CD4-positive, alpha-beta T cell (primary cell): Measurements from ENCODE around the gene TARBP2. TPM values are rescaled to one million over a fixed set of nuclear protein-coding genes. Genes with fewer than 3 reads are reported as not detected.

Experiments used
- ATAC-seq: fragments of 200-7000 bp; cut with Tn5 transposase; one replicate; pipeline ENCODE4 v1.10.0; 2022; ENCODE audit warnings: mild to moderate bottlenecking; ENCODE audit not compliant: poor library complexity
- CTCF ChIA-PET: fragments of 350-600 bp; sonication (Branson Sonifier 250); formaldehyde crosslinking; loops from one replicate; lab custom pipeline; 2021; ENCODE audit warnings: antibody characterized with exemption, inconsistent platforms; lab: Charles Lee
- POLR2A ChIA-PET: fragments of 350-600 bp; sonication (Branson Sonifier 250); formaldehyde crosslinking; loops from one replicate; lab custom pipeline; 2021; ENCODE audit warnings: antibody characterized with exemption, inconsistent platforms; lab: Charles Lee
- DNase-seq, 14 experiments: peaks; one replicate each; pipeline ENCODE4 v3.0.0-alpha.2; 2013 to 2020; ENCODE audit warnings: mixed read lengths in 2 of 14
- H3K27ac ChIP-seq, 2 donors: one replicate each; pipeline versions ENCODE4 v1.5.1 to v1.7.0; 2013; ENCODE audit warnings: low read length in 2 of 2, low read depth in 1 of 2, mild to moderate bottlenecking in 1 of 2
- H3K27me3 ChIP-seq, 2 experiments: 1 replicate in 1 of 2; 2 replicates in 1 of 2; pipeline versions ENCODE4 v1.6.1 to v1.7.0; 2013; ENCODE audit warnings: low read length in 2 of 2, control low read depth in 1 of 2, mild to moderate bottlenecking in 1 of 2, moderate library complexity in 1 of 2; ENCODE audit not compliant: insufficient read depth in 2 of 2, control insufficient read depth in 1 of 2
- H3K36me3 ChIP-seq: one replicate; pipeline ENCODE4 v1.6.1; 2013; ENCODE audit warnings: low read length, control low read depth; ENCODE audit not compliant: insufficient read depth
- H3K4me1 ChIP-seq: one replicate; pipeline ENCODE4 v1.6.1; 2013; ENCODE audit warnings: low read length, control low read depth; ENCODE audit not compliant: insufficient read depth
- H3K4me3 ChIP-seq: one replicate; pipeline ENCODE4 v1.5.1; 2013; ENCODE audit warnings: mild to moderate bottlenecking, low read length, moderate library complexity
- H3K9me3 ChIP-seq, 2 experiments: 1 replicate in 1 of 2; 2 replicates in 1 of 2; pipeline versions ENCODE4 v1.6.1 to v1.7.0; 2013; ENCODE audit warnings: low read length in 2 of 2, mild to moderate bottlenecking in 2 of 2, control low read depth in 1 of 2, moderate library complexity in 1 of 2; ENCODE audit not compliant: control insufficient read depth in 1 of 2, insufficient read depth in 1 of 2
- H3K27ac Mint-ChIP-seq: one replicate; pipeline ENCODE4 v1.8.0; 2020; ENCODE audit warnings: mixed read lengths
- H3K27me3 Mint-ChIP-seq: one replicate; pipeline ENCODE4 v1.8.0; 2021; ENCODE audit warnings: mixed read lengths
- H3K36me3 Mint-ChIP-seq: one replicate; pipeline ENCODE4 v1.8.0; 2021; ENCODE audit warnings: low read depth, mixed read lengths
- H3K4me1 Mint-ChIP-seq: one replicate; pipeline ENCODE4 v1.8.0; 2021; ENCODE audit warnings: low read depth, mixed read lengths
- H3K4me3 Mint-ChIP-seq: one replicate; pipeline ENCODE4 v1.8.0; 2020; ENCODE audit warnings: mild to moderate bottlenecking, mixed read lengths
- H3K9me3 Mint-ChIP-seq: one replicate; pipeline ENCODE4 v1.8.0; 2020; ENCODE audit warnings: mixed read lengths
- intact Hi-C, 2 experiments: fragments of 100-400 bp; cut with DNase I in 1 of 2; cut with micrococcal nuclease in 1 of 2; formaldehyde crosslinking; loops; one replicate each; pipeline versions ENCODE4 v1.15.1 to v1.9.0; 2023 to 2025; cut with DNase I, micrococcal nuclease
- total RNA-seq, 174 experiments: library from RNA in 2 of 174; stranded (reverse) in 2 of 174; gene quantifications; one replicate each; pipeline ENCODE4 v1.2.3 and lab custom pipeline; 2021 to 2026
- TF ChIP-seq, protein P1 (sequence below): fragments of 200-600 bp; IDR thresholded peaks from one replicate; pipeline ENCODE4 v1.8.0; 2022; ENCODE audit warnings: antibody characterized with exemption, mild to moderate bottlenecking

Gene TARBP2
- total RNA-seq, 2 experiments from 2014 or later: 21.7 to 22.4 TPM

DNA sequence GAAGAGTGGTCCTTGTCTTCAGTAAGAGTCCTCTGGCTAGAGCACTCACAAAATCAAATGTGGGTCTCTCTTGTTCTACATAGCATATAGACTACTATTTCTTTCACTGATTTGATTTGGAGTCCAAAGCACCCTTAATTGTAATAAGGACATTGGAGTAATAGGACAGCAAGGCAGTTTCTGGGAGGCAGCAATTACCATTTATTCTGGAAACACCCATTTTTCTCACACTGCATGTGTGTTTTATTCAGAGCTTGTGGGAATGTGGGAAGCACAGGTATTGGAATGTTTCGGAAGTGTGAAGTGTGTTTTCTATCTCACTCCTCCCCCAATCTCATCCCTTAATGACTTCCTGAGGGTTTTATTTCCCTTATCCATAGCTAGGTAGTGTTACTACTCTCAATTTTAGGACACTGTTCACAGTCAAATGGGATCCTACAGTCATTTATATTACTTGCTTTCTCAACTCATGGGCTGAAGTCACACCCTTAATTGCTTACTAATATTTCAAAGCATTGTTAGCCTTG is 29.0 kb upstream of the TARBP2 start:
- Histone ChIP-seq H3K4me1 (peaks cover 18% of the 10 kb centered on the region), H3K36me3 (peaks cover 99% of the 10 kb centered on the region), H3K27me3 (no peaks in the 10 kb centered on the region), H3K9me3 (no peaks in the 10 kb centered on the region), H3K4me3 (no peak overlapping the region), H3K27ac (no peak overlapping the region)
- H3K9me3 Mint-ChIP-seq: no peaks in the 10 kb centered on the region
- ChIA-PET CTCF (interaction anchor here (2.4 kb wide), 1 partner anchor 10 kb away, joined by 9 read pairs; no protein-coding TSS in a partner anchor), POLR2A (interaction anchor here (0.8 to 0.9 kb wide), 2 partner anchors 23 to 93 kb away, joined by 3 read pairs; no protein-coding TSS in a partner anchor)
- H3K27me3 Mint-ChIP-seq: no peaks in the 10 kb centered on the region
- H3K4me3 Mint-ChIP-seq: no peak overlapping the region
- peak overlapping the region; percentile 7 for H3K27ac Mint-ChIP-seq
- no peak for DNase-seq
- no peak for ATAC-seq
- intact Hi-C loops: no loop called here
- peaks cover 65% of the 10 kb centered on the region for H3K4me1 Mint-ChIP-seq
- TF ChIP-seq, protein P1, sequence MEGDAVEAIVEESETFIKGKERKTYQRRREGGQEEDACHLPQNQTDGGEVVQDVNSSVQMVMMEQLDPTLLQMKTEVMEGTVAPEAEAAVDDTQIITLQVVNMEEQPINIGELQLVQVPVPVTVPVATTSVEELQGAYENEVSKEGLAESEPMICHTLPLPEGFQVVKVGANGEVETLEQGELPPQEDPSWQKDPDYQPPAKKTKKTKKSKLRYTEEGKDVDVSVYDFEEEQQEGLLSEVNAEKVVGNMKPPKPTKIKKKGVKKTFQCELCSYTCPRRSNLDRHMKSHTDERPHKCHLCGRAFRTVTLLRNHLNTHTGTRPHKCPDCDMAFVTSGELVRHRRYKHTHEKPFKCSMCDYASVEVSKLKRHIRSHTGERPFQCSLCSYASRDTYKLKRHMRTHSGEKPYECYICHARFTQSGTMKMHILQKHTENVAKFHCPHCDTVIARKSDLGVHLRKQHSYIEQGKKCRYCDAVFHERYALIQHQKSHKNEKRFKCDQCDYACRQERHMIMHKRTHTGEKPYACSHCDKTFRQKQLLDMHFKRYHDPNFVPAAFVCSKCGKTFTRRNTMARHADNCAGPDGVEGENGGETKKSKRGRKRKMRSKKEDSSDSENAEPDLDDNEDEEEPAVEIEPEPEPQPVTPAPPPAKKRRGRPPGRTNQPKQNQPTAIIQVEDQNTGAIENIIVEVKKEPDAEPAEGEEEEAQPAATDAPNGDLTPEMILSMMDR: no peak
- H3K36me3 Mint-ChIP-seq: peaks cover 100% of the 10 kb centered on the region

DNA sequence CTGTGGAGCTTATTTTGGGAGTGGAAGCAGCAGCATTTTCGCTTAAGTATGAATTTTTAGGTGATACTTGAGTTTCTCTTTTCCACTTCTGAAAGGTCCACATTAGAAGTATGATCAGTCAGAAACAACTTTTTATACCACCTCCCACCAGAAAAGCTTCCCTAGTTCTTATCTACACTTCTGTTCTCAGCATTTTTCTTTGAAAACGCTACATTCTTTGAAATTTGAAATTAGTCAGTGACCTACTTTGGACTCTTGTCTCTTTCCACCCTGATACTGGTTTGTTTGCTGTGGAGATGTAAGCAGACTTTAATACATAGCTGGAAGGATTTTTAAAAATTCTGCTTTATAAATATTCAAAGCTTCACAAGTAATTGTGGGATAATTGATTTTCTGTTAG is 27.0 kb upstream of the TARBP2 start:
- no peak for ATAC-seq
- no peak for DNase-seq
- ChIA-PET CTCF (interaction anchor here (1.4 to 2.4 kb wide), 4 partner anchors 8 to 35 kb away, joined by 3 to 9 read pairs (median 6); partner anchors contain the start of gene TARBP2), POLR2A (interaction anchor here (0.8 to 4.7 kb wide), 4 partner anchors 11 to 52 kb away, joined by 3 to 31 read pairs (median 3); partner anchors contain the start of genes MAP3K12 and TARBP2)
- Histone ChIP-seq H3K27me3 (no peaks in the 10 kb centered on the region), H3K4me3 (no peak overlapping the region), H3K36me3 (peaks cover 99% of the 10 kb centered on the region), H3K27ac (peak overlapping the region in 1 of 2 donors; percentile 3), H3K9me3 (no peaks in the 10 kb centered on the region), H3K4me1 (peaks cover 18% of the 10 kb centered on the region)
- H3K27me3 Mint-ChIP-seq: no peaks in the 10 kb centered on the region
- peaks cover 57% of the 10 kb centered on the region for H3K4me1 Mint-ChIP-seq
- TF ChIP-seq, protein P1: no peak
- peak overlapping the region; percentile 72 for H3K27ac Mint-ChIP-seq
- no peak overlapping the region for H3K4me3 Mint-ChIP-seq
- H3K36me3 Mint-ChIP-seq: peaks cover 99% of the 10 kb centered on the region
- no peaks in the 10 kb centered on the region for H3K9me3 Mint-ChIP-seq
- intact Hi-C loops: no loop called here

DNA sequence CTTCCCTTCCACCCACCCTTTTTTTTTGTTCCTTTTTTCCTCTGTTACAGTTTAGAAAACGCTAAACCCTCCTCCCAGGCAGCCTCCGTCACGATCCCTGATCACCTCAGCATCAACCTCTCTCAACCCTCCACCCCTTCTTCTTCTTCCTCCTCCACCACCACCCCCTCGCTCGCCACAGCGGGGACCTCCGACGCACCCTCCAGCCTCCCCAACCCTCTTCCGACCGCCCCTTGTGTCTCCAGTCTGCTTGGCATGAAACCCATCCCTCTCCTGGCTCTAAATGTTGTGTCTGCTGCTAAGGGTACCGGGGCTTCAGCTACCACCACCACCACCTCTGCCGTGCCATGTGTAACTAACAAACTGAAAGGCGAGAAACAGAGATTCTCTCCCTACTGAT is 26.3 kb upstream of the TARBP2 start:
- Histone ChIP-seq H3K27me3 (no peaks in the 10 kb centered on the region), H3K9me3 (no peaks in the 10 kb centered on the region), H3K4me1 (peaks cover 15% of the 10 kb centered on the region), H3K36me3 (peaks cover 99% of the 10 kb centered on the region), H3K4me3 (no peak overlapping the region), H3K27ac (peak overlapping the region in 1 of 2 donors; percentile 0)
- TF ChIP-seq, protein P1: no peak
- Mint-ChIP-seq H3K4me1 (peaks cover 60% of the 10 kb centered on the region), H3K27ac (peak overlapping the region; percentile 72), H3K36me3 (peaks cover 99% of the 10 kb centered on the region), H3K4me3 (peak overlapping the region; percentile 4), H3K9me3 (no peaks in the 10 kb centered on the region), H3K27me3 (no peaks in the 10 kb centered on the region)
- intact Hi-C loops: no loop called here
- peak in 1 of 14 experiments; percentile 23 for DNase-seq
- ChIA-PET CTCF (interaction anchor here (0.7 to 2.2 kb wide), 5 partner anchors 12 to 191 kb away, joined by 3 to 7 read pairs (median 4); no protein-coding TSS in a partner anchor), POLR2A (interaction anchor here (0.6 to 4.7 kb wide), 6 partner anchors 14 to 241 kb away, joined by 3 to 31 read pairs (median 3); partner anchors contain the start of genes MAP3K12, SP1 and TARBP2)
- peak; percentile 40 for ATAC-seq
